Stimulated activated CD4-positive, alpha-beta T cell treated with anti-CD3 and anti-CD28 coated beads, TNF-alpha, amount 100 ng/mL, for 1 hour (primary cell): ENCODE results near the gene FAM180A.

Experiments used
- DNase-seq, 3 donors: peaks; one replicate each; pipeline ENCODE4 v3.0.0-alpha.2; 2020; ENCODE audit warnings: low read depth in 3 of 3, low spot score in 1 of 3

The FAM180A gene

GRCh38 chr7:135685306-135686084 is 63.1 kb downstream of the FAM180A start:
- DNase-seq = no peak

- no peak for DNase-seq
Measured at GRCh38 chr7:135684699-135685098, 63.9 kb downstream of the FAM180A start.

- no peak for DNase-seq
Measured at GRCh38 chr7:135684136-135684535, 64.5 kb downstream of the FAM180A start.

DNA sequence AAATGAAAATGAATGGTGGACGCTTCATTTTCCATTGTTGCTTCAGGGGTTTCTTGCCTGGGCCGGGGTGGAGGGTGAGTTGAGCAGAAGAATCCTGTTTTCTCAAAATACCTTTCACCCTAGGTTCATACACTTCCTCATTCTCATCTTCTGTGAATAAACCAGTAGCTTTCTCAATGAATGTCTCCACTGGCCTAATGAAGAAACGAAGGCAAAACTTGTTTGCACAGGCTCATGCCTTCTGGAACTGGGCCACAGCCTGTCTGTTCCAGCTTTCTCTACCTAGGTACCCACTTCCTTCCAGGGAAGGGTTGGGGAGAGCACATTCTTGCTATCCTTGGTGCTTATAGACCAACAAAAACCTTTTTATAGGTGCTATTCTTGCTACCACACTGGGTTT is 65.0 kb downstream of the FAM180A start:
- no peak for DNase-seq

- no peak for DNase-seq
Measured at GRCh38 chr7:135682191-135682590, 66.4 kb downstream of the FAM180A start.

DNA sequence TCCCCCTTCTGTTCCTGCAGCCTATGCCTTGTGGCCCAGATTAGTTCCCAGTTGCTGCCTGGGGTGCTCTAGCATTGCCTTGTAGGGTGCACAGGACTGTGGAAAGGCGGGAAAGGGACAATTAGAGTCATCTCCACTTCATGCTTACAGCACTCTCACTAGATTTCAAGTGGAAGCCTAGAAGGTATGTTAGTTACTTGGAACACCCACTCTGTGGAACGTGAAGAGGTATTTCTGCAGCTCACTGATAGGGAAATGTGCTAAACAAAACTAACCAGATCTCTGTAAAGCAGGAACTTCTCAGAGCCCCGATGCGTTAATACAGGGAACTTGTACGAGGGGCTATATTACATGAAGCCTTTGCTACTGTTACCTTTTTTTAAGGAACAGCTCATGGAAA is 66.9 kb downstream of the FAM180A start:
- no peak for DNase-seq
